Neural cell (in vitro differentiated cells): ENCODE measurements around the gene PAIP2.

Experiments used
- EP300 ChIP-seq: fragments of 450-650 bp; conservative IDR thresholded peaks from 2 replicates; pipeline ENCODE4 v1.6.1; 2014; ENCODE audit warnings: antibody characterized with exemption, mild to moderate bottlenecking, moderate library complexity; ENCODE audit not compliant: poor library complexity, severe bottlenecking
- EZH2 ChIP-seq: fragments of 200-600, 300-800 bp; shearing (Covaris generic), sonication (generic); IDR thresholded peaks from 2 replicates; pipeline ENCODE4 v1.6.1; 2014; ENCODE audit warnings: antibody characterized with exemption, low read length, borderline replicate concordance, mild to moderate bottlenecking; ENCODE audit not compliant: insufficient read depth, poor library complexity, severe bottlenecking
- RAD21 ChIP-seq: fragments of 450-650 bp; conservative IDR thresholded peaks from 2 replicates; pipeline ENCODE4 v1.6.1; 2014; ENCODE audit warnings: antibody characterized with exemption, mild to moderate bottlenecking, moderate library complexity
- TAF1 ChIP-seq: IDR thresholded peaks from 2 replicates; pipeline ENCODE4 v1.6.1; 2012; ENCODE audit warnings: low read depth
- TF ChIP-seq, protein P1 (sequence below): fragments of 450-650 bp; IDR thresholded peaks from 2 replicates; pipeline ENCODE4 v1.5.1; 2014; ENCODE audit warnings: antibody characterized with exemption, mild to moderate bottlenecking, moderate library complexity; ENCODE audit not compliant: poor library complexity, severe bottlenecking

DNA sequence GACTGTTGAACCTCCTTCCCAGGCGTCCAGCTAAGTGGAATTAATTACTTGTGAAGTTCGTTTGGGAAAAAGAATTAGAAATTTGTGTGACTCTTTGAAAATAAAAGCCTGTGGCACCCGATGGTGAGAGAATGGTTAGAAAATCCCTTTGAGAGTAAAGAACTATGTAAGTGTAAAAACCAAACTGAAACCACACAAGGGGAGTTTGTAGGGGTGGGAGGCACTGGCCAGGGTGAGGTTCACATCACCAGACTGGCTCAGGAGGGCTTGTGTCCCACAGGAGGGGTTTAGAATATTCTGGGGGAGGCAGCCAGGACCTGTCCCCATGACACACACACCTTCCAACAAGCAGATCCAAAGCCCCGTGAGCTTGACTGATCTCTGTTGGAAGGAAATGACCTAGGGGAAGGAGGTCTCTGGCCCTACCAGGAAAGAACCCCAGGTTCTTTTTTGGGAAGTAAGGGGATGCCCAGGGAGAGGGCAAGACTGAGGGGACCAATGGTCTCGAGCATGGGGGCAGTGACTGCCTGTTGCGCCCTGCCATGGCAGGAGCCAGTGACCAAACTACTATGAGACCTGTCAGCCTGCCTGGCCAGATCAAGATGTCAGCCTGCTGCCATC lies 58.0 kb downstream of the PAIP2 start:
- TF ChIP-seq, protein P1, sequence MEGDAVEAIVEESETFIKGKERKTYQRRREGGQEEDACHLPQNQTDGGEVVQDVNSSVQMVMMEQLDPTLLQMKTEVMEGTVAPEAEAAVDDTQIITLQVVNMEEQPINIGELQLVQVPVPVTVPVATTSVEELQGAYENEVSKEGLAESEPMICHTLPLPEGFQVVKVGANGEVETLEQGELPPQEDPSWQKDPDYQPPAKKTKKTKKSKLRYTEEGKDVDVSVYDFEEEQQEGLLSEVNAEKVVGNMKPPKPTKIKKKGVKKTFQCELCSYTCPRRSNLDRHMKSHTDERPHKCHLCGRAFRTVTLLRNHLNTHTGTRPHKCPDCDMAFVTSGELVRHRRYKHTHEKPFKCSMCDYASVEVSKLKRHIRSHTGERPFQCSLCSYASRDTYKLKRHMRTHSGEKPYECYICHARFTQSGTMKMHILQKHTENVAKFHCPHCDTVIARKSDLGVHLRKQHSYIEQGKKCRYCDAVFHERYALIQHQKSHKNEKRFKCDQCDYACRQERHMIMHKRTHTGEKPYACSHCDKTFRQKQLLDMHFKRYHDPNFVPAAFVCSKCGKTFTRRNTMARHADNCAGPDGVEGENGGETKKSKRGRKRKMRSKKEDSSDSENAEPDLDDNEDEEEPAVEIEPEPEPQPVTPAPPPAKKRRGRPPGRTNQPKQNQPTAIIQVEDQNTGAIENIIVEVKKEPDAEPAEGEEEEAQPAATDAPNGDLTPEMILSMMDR = no peak
- TF ChIP-seq EP300 (no peak), RAD21 (no peak), TAF1 (no peak), EZH2 (no peak)
